Measurements from ENCODE around the gene RRBP1. TPM values are rescaled to one million over a fixed set of nuclear protein-coding genes. Genes with fewer than 3 reads are reported as not detected.

RRBP1 gene
- total RNA-seq, 1 donor from 2014 or later = 459 TPM

DNA sequence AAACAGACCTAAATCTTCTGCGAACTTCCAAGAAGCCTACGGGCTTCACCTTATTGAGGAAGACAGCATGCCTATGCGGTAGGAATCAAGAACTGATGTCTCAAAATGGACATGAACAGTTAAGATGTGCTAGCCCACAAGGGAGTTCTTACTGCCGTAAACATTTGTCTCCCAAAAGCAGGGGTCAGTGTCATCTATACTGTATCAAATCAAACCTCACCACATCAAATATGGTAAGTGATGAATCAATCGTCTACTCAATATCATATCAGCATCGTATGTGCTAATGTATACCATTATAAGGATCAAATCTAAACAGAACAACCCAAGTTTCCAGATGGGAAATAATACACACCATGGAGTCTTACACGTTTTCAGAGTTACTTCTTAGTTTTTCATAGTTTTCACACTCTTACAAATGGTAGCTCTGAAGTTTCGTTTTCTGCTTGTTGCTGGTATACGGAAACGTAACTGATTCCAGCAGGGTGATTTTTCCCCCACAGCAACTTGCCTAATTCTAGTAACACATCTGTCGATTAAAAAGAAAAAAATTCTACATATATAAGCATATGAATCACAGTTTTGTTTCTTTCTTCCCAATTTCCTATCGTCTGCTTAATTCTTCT is 12.6 kb downstream of the RRBP1 start:
- Mint-ChIP-seq H3K9me3 (ENCODE audit: low read depth) (no peaks in the 10 kb centered on the region), H3K4me1 (ENCODE audit: low read depth) (peaks cover 98% of the 10 kb centered on the region), H3K27ac (ENCODE audit: unreplicated experiment) (peak overlapping the region; percentile 69), H3K36me3 (ENCODE audit: low read depth) (peaks cover 15% of the 10 kb centered on the region), H3K4me3 (ENCODE audit: unreplicated experiment) (no peak overlapping the region), H3K27me3 (ENCODE audit: low read depth) (no peaks in the 10 kb centered on the region)
- no peak for DNase-seq (ENCODE audit: low spot score)
- TF ChIP-seq, protein P1, sequence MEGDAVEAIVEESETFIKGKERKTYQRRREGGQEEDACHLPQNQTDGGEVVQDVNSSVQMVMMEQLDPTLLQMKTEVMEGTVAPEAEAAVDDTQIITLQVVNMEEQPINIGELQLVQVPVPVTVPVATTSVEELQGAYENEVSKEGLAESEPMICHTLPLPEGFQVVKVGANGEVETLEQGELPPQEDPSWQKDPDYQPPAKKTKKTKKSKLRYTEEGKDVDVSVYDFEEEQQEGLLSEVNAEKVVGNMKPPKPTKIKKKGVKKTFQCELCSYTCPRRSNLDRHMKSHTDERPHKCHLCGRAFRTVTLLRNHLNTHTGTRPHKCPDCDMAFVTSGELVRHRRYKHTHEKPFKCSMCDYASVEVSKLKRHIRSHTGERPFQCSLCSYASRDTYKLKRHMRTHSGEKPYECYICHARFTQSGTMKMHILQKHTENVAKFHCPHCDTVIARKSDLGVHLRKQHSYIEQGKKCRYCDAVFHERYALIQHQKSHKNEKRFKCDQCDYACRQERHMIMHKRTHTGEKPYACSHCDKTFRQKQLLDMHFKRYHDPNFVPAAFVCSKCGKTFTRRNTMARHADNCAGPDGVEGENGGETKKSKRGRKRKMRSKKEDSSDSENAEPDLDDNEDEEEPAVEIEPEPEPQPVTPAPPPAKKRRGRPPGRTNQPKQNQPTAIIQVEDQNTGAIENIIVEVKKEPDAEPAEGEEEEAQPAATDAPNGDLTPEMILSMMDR (IDR thresholded peaks at IDR 0.05) = no peak

DNA sequence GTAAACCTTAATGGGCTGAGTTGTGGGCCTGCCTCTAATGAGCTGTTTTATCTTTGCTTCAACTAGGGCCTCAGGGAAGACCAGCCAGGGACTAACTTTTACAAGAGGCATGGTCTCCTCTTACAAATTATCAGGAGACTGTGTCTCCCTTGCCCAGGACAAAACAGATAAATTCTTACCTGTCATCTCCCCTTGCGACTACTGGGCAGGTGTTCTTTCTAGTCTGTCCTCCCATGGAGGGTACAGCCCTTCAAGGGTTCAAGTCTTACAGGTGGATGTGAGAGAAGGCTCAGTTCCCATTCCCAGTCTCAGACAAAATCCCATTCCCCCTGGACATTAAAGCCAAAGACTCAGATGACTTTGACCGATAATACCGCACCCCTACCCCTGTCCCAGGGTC is 13.6 kb downstream of the RRBP1 start:
- Mint-ChIP-seq H3K4me1 (ENCODE audit: low read depth) (peaks cover 98% of the 10 kb centered on the region), H3K4me3 (ENCODE audit: unreplicated experiment) (no peak overlapping the region), H3K36me3 (ENCODE audit: low read depth) (peaks cover 12% of the 10 kb centered on the region), H3K27me3 (ENCODE audit: low read depth) (no peaks in the 10 kb centered on the region), H3K27ac (ENCODE audit: unreplicated experiment) (peak overlapping the region; percentile 69), H3K9me3 (ENCODE audit: low read depth) (no peaks in the 10 kb centered on the region)
- no peak for DNase-seq (ENCODE audit: low spot score)
- TF ChIP-seq, protein P1 (IDR thresholded peaks at IDR 0.05) = no peak

DNA sequence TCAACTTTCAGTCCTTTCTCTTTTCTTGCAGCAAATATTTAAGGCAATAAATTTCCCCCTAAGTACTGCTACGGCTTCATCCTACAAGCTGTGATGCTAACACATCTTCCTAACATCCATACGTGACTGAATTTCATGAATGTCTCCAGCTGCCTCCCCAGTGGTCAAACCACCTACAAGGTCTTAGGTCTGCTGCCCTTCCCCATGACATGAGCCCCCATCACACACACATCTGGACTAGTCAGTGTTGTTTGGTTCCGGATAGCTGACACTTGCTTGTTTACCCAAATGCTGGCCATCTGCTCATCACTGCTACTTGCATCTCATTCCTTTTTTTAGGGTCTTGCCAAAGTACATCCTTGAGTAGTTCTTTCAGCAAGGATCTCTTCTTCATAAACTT is 14.6 kb downstream of the RRBP1 start:
- peak overlapping the region; percentile 72 for H3K27ac Mint-ChIP-seq (ENCODE audit: unreplicated experiment)
- no peaks in the 10 kb centered on the region for H3K27me3 Mint-ChIP-seq (ENCODE audit: low read depth)
- DNase-seq (ENCODE audit: low spot score) = no peak
- H3K36me3 Mint-ChIP-seq (ENCODE audit: low read depth) = peaks cover 9% of the 10 kb centered on the region
- TF ChIP-seq, protein P1 (IDR thresholded peaks at IDR 0.05) = no peak
- H3K4me1 Mint-ChIP-seq (ENCODE audit: low read depth) = peaks cover 98% of the 10 kb centered on the region
- H3K4me3 Mint-ChIP-seq (ENCODE audit: unreplicated experiment) = no peak overlapping the region
- H3K9me3 Mint-ChIP-seq (ENCODE audit: low read depth) = no peaks in the 10 kb centered on the region

DNA sequence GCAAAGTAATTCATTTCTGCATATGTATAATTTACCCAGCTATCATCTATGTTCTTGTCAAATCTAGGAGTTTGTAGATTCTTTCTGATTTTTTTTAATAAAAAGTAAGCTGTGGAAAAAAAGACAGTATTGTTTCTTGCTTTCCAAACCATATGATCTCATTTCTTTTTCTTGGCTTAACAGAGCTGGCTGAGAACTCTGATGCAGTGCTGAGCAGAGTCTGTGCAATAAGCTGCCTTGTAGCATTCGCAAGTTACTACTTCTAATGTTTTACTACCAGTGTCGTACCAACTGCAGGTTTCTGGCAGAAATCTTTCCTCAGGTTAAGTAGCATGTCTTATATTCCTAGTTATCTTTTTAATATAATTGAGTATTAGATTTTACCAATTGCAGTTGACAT is 15.6 kb downstream of the RRBP1 start:
- no peaks in the 10 kb centered on the region for H3K27me3 Mint-ChIP-seq (ENCODE audit: low read depth)
- H3K4me1 Mint-ChIP-seq (ENCODE audit: low read depth) = peaks cover 98% of the 10 kb centered on the region
- DNase-seq (ENCODE audit: low spot score) = no peak
- peak overlapping the region; percentile 72 for H3K27ac Mint-ChIP-seq (ENCODE audit: unreplicated experiment)
- no peak overlapping the region for H3K4me3 Mint-ChIP-seq (ENCODE audit: unreplicated experiment)
- no peaks in the 10 kb centered on the region for H3K9me3 Mint-ChIP-seq (ENCODE audit: low read depth)
- H3K36me3 Mint-ChIP-seq (ENCODE audit: low read depth) = peaks cover 11% of the 10 kb centered on the region
- TF ChIP-seq, protein P1 (IDR thresholded peaks at IDR 0.05) = no peak

DNA sequence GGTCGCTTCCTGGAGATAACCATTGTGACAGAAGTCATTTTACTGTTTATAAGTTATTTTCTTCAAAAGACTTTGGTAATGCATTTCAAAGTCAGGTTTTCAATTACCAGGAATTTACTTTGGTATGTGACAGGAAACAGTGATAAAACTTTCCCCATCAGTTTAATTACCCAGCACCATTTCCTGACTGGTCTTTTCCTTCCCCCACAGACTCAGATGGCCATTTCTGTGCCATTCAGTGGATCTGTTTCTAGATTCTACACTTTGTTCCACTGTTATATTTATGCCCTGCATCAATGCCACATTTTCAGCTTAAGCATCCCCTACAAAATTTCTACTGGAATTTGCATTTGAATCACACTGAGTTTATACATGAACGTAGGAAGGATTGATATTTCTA is 16.3 kb downstream of the RRBP1 start:
- Mint-ChIP-seq H3K27ac (ENCODE audit: unreplicated experiment) (peak overlapping the region; percentile 72), H3K4me1 (ENCODE audit: low read depth) (peaks cover 98% of the 10 kb centered on the region), H3K27me3 (ENCODE audit: low read depth) (no peaks in the 10 kb centered on the region), H3K9me3 (ENCODE audit: low read depth) (no peaks in the 10 kb centered on the region), H3K36me3 (ENCODE audit: low read depth) (peaks cover 12% of the 10 kb centered on the region), H3K4me3 (ENCODE audit: unreplicated experiment) (no peak overlapping the region)
- DNase-seq (ENCODE audit: low spot score) = no peak
- TF ChIP-seq, protein P1 (IDR thresholded peaks at IDR 0.05) = no peak
